HG03066 (cell line): Measurements from ENCODE around the gene HEATR5A.
"Not testable (repeated sequence)": the region's sequence is repeated elsewhere in the genome, so short reads cannot be mapped to it uniquely, and the experiment has no call there.

Experiments
- ATAC-seq: cut with Tn5 transposase; IDR thresholded peaks from one replicate; pipeline ENCODE4 v1.9.1; 2021; ENCODE audit warnings: low read depth; ENCODE audit not compliant: unreplicated experiment

The HEATR5A gene

DNA sequence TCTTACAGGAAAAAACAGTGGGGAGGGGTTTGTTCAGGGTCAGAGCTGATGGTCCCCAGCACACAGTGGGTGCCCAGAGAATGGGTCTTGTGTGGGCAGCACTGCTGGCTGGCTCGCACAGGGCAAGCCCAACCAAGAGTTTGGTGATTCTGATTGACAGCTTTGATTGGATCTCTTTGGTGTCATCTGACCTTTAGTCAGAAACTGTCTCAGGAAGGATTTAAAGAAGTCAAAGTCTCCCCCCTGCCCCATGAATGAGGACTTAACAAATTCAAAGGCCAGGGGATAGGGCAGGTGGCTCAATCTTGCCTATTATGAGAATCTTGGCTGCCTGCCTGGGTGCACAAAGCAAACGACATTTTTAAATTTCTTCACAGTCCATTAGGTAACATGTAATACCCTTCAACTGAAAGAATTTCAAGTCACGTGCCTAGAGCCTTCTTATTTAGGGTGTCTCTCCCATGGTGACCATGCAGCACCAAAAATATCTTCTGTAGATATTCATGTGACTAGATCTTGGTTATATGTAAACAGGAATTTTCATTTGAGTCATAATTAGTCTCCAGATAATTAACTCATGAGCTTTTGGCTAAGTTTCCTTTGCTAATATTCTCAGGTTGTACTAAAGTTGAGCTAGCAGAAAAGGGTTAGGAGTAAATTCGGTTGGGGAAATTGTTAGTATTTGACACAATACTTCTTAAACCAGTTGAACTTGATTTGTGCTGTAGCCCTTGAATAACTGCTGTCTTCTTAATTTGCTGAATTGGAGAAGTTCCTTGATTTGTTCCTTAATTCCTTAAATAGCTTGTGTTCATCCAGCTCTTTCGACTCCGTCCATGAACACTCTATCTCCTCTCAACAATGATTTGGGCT, 158.3 kb downstream of the HEATR5A start:
- ATAC-seq: no peak

DNA sequence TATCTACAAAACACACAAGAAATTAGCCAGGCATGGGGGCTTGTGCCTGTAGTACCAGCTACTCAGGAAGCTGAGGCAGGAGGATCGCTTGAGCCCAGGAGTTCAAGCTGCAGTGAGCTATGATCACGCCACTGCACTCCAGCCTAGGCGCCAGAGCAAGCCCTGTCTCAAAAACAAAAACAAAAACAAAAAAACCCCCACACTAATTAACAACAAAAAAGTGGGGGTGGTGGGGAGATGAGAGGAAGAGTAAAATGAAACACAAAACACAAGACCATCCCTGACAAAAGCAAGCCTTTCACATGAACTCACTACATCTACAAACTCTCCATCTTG, 158.9 kb downstream of the HEATR5A start:
- ATAC-seq: no peak

DNA sequence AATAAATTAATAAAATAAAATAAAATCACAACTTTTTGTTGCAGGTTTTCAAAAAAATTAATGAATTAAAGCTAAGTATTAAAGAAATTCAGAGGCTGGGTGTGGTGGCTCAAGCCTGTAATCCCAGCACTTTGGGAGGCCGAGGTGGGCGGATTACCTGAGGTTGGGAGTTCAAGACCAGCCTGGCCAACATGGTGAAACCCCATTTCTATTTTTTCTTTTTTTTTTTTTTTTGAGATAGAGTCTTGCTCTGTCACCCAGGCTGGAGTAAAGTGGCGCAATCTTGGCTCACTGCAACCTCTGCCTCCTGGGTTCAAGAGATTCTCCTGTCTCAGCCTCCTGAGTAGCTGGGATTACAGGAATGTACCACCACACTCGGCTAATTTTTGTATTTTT, 161.3 kb downstream of the HEATR5A start:
- not testable (repeated sequence) for ATAC-seq

DNA sequence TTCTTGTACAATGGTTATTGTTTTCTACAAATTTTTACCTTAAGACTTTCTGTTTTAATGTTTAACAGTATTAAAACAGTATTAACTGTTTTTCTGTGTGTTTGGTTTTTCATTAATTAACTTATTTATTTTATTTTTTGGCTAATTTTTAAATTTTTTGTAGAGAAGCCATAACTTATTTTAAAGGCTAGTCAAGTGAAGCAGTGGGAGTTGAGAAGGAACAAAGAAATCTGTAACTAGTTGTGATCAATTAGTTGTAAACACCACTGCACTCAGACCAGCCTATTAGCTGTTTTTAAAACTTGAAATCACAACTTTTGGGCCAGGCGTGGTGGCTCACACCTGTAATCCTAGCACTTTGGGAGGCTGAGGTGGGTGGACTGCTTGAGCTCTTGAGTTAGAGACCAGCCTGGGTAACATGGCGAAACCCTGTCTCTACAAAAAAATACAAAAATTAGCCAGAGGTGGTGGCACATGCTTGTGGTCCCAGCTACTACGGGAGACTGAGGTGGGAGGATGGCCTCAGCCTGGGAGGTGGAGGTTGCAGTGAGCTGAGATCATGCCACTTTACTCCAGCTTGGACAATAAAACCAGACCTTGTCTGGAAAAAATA, 161.8 kb downstream of the HEATR5A start:
- ATAC-seq: no peak

DNA sequence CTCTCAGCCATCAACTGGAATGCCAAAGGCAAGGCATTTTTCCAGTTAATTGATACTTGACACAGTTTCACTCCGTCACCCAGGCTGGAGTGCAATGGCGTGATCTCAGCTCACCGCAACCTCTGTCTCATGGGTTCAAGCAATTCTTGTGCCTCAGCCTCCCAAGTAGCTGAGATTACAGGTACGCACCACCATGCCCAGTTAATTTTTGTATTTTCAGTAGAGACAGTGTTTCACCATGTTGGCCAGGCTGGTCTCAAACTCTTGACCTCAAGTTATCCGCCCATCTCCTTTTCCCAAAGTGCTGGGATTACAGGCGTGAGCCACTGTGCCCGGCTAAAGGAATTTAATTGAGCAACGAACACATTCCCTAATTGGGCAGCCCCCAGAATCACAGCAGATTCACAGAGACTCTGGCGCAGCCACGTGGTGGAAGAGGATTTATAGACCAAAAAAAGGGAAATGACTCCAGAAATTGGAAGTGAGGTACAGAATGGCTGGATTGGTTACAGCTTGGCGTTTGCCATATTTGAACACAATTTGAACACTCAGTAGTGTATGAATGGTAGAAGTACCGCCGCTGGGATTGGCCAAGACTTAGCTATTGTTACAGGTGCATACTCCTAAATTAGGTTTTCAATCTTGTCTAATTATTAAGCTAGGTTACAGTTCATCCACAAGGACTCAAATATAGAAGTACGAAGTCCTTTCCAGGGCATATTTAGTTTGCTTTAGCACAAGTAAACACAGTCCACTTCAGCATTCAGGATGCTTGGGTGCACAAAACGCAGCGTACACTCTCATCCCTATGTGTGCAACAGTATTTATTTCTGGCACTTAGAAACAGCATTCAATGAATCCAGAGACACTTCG, 162.6 kb downstream of the HEATR5A start:
- ATAC-seq: not testable (repeated sequence)

DNA sequence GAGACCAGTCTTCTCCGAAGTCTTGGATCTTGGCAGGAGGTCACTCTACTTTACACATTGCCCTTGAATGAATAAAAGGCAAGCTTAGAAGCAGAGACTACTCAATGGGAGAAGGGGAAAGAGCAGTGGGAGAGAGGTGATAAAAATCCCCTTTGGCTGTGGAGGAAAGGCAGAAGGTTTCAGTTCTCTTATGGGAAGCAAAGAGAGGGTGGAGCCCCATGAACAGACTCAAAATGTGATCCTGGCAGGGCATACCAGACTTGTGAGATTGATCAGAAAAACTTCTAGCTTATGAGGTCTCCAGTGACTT, 163.2 kb downstream of the HEATR5A start:
- ATAC-seq: no peak

DNA sequence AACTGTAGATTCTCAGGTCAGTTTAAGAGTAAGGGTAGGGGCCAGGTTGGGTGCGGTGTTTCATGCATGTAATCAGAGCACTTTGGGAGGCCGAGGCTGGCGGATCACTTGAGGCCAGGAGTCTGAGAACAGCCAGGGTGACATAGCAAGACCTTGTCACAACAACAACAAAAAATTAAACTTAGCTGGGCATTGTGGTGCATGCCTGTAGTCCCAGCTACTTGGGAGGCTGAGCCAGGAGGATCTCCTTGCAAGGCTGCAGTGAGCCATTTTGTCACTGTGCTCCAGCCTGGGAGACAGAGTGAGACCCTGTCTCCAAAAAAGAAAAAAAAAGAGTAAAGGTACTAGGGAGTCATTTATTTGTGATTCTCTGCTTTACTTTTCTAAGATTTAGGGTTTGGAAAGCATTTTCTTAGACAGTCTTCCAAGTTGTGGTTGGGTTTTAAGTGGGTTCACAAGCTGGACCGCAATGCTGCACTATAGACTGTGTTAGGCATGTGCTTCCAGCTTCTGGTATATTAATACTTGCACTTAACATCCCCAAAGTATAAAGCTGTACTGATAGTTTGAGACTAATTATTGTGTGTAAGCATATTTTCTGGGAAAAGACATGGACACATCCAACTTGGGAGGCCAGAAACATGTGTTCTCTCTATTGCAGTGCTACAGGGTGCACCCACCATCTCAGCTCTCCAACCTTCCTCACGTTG, 163.7 kb downstream of the HEATR5A start:
- ATAC-seq: no peak

DNA sequence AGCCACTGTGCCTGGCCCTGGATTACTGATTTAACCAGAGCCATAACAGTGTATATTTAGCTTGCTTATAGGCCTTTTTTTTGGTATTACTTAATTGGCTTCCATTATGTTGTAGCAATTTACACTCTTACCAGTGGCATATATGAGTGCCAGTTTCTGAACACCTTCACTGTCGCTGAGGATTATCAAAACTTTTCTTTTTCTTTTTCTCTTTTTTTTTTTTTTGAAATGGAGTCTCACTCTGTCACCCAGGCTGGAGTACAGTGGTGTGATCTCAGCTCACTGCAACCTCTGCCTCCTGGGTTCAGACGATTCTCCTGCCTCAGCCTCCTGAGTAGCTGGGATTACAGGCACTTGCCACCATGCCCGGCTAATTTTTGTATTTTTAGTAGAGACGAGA, 164.4 kb downstream of the HEATR5A start:
- ATAC-seq: not testable (repeated sequence)

DNA sequence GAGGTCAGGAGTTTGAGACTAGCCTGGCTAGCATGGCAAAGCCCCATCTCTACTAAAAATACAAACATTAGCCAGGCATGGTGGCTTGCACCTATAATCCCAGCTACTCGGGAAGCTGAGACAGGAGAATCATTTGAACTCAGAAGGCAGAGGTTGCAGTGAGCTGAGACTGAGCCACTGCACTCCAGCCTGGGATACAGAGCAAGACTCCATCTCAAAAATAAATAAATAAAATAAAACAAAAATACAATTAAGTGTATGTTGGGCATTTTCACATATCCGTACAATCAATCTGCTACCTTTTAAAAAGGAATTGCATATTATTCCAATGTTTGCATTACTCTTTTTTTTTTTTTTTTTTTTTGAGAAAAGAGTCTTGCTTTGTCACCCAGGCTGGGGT, 165.1 kb downstream of the HEATR5A start:
- no peak for ATAC-seq

DNA sequence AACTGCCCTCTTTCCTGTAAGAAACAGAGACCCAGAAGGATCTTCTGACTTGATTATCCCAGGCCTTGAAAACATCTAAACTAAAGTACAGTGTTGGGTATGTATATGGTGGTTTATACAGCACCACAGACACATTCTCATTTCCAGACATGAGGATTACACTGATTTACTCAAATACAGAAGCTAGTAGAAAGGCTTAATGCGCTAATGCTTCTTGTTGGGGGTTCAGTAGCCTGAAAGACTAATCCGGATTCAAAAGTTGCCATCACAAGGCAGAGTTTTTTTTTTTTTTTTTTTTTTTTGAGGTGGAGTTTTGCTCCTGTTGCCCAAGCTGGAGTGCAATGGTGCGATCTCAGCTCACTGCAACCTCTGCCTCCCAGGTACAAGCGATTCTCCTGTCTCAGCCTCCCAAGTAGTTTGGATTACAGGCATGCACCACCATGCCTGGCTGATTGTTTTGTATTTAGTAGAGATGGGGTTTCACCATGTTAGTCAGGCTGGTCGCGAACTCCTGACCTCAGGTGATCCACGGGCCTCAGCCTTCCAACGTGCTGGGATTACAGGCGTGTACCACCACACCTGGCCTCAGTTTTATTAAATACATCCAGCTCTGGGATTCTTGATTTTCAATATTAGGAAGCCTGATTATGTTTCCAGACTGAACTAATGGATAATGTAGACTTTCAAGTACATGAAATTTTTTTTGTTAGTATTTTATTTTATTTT, 166.4 kb downstream of the HEATR5A start:
- ATAC-seq: no peak

DNA sequence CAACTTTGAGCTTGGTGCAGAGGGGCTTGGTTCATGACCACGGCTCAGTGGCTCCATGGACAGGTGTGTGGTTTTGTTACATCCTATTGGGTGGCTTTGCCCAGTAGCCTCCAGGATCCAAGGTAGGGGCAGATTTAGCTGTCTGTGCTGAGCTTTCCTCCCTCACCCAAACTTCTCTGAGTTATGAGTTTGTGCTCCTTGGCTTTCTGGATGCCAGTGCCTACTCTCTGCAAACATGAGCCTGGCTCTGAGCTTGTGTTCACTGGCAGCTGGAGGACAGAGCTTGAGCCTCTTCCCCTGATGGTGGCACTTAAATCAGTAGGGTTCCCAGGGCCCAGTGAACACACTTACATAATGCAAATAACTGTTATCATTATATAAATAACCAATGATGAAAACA, 167.5 kb downstream of the HEATR5A start:
- no peak for ATAC-seq

DNA sequence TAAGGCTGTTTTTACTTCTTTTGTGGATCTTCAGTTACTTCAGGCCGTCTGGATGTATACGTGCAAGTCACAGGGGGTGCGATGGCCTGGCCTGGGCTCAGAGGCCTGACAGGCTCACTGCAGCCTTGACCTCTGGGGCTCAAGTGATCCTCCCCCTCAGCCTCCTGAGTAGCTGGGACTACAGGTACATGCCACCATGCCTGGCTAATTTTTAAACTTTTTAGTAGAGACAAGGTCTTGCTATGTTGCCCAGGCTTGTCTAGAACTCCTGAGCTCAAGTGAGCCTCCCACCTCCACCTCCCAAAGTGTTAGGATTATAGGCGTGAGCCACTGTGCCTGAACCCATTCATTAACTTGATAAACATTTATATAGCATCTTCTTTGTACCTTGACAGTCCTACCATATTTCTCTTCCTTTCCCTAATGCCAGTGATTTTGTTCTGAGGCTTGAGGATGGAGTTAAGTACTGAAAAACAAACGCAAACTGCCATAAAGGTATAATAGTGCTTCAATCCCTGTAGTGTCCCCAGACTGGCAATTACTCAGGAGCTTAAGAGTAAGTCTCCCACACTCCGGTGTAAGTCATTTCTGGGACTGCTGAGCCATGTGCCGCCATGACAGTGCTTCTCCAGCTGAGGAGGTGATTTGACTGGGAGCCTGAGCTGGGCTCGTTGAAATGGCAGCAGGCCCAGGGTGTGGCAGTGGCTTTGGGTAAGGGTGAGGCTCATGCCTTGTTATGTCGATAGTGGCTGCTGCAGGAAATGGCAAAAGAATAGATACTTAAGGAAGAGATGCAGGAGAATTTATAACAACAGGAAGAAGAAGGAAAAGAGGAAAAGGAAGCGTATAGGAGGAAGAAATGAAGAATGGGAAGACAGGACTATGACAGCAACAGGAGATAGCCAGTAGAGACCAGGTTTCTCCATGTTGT, 169.1 kb downstream of the HEATR5A start:
- ATAC-seq: no peak

DNA sequence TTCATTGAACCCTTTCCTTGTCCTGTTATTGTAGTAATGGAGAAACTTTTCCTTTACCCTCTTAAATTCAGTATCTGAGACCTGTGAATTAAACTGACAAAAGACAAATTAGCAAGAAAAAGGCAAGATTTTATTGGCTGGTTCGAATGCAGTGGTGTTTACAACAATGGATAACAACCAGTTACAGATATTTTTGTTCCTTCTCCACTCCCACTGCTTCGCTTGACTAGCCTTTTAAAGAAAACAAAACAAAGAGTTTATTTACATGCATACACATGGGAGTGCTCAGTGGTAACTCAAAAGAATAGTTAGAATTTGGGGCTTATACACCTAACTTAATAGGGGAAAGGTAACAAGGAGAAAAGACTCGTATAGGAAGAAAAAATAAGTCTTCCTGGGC, 175.7 kb downstream of the HEATR5A start:
- ATAC-seq: no peak

DNA sequence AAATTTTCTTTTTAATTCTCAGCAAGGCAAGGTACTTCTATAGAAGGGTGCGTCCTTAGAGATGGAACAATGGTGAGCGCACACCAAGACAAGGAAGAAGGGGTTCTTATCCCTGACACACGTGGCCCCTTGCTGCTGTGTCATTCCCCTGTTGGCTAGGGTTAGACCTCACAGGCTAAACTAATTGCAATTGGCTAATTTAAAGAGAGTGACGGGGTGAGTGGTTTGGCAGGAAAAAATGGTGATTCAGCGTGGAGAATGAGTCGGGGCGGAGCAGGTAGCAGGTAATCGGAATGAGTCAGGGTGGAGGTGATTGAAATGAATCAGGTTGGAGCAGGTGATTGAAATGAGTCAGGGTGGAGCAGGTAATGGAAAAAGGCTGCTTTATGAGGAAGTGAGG, 176.5 kb downstream of the HEATR5A start:
- ATAC-seq: no peak

DNA sequence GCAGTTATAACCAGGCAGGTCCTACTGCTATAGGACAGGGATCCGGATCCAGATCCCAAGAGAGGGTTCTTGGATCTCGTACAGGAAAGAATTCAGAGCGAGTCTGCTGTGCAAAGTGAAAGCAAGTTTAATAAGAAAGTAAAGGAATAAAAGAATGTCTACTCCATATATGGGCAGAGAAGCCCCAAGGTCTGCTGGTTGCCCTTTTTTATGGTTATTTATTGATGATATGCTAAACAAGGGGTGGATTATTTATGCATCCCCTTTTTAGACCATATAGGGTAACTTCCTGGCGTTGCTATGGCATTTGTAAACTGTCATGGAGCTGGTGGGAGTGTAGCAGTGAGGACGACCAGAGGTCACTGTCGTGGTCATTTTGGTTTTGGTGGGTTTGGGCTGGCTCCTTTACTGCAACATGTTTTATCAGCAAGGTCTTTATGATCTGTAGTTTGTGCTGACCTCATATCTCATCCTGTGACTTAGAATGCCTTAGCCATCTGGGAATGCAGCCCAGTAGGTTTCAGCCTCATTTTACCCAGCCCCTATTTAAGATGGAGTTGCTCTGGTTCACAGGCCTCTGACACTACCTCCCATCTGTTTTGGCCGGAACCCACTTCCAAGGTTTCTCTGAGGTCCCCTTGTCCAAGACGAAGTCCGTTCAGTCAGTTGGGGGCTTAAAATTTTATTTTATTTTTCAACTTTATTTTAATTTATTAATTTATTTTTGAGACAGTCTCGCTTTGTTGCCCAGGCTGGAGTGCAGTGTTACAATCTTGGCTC, 178.0 kb downstream of the HEATR5A start:
- not testable (repeated sequence) for ATAC-seq
